GM23338 (cell line): ENCODE results near the gene SNX4. TPM values are rescaled to one million over a fixed set of nuclear protein-coding genes. Genes with fewer than 3 reads are reported as not detected.

Experiments
- ATAC-seq: fragments of 200-7000 bp; cut with Tn5 transposase; 3 replicates; pipeline ENCODE4 v1.9.1; 2020
- DNase-seq: peaks from one replicate; pipeline ENCODE4 v3.0.0-alpha.2; 2015; ENCODE audit warnings: low spot score
- H2AFZ ChIP-seq: fragments of 200-600 bp; sonication (generic); 2 replicates; pipeline ENCODE4 v1.8.0; 2016; ENCODE audit warnings: antibody characterized with exemption, mild to moderate bottlenecking, moderate library complexity
- H3F3A ChIP-seq: fragments of 200-600 bp; sonication (generic); replicated peaks from 2 replicates; pipeline ENCODE4 v1.8.0; 2017; ENCODE audit warnings: antibody characterized with exemption, mixed run types, low read depth
- H3K27ac ChIP-seq: fragments of 200-600 bp; sonication (generic); 2 replicates; pipeline ENCODE4 v1.6.1; 2016; ENCODE audit warnings: low read depth
- H3K27me3 ChIP-seq: fragments of 200-600 bp; sonication (generic); 2 replicates; pipeline ENCODE4 v1.8.0; 2016; ENCODE audit warnings: mild to moderate bottlenecking, mixed run types, moderate library complexity; ENCODE audit not compliant: insufficient read depth
- H3K36me3 ChIP-seq: fragments of 200-600 bp; sonication (generic); 2 replicates; pipeline ENCODE4 v1.8.0; 2016; ENCODE audit warnings: mild to moderate bottlenecking; ENCODE audit not compliant: insufficient read depth
- H3K4me1 ChIP-seq: fragments of 200-600 bp; sonication (generic); 2 replicates; pipeline ENCODE4 v1.8.0; 2016; ENCODE audit warnings: mild to moderate bottlenecking, moderate library complexity; ENCODE audit not compliant: insufficient read depth
- H3K4me2 ChIP-seq: fragments of 200-600 bp; sonication (generic); 2 replicates; pipeline ENCODE4 v1.7.1; 2017; ENCODE audit warnings: mixed run types
- H3K4me3 ChIP-seq: fragments of 200-600 bp; sonication (generic); 2 replicates; pipeline ENCODE4 v1.6.1; 2016; ENCODE audit warnings: mixed run types
- H3K79me2 ChIP-seq: fragments of 200-600 bp; sonication (generic); replicated peaks from 2 replicates; pipeline ENCODE4 v1.8.0; 2017; ENCODE audit warnings: mild to moderate bottlenecking; ENCODE audit not compliant: insufficient read depth
- H3K9me2 ChIP-seq: fragments of 200-600 bp; sonication (generic); 2 replicates; pipeline ENCODE4 v1.8.0; 2017; ENCODE audit not compliant: insufficient read depth
- H4K20me1 ChIP-seq: fragments of 200-600 bp; sonication (generic); replicated peaks from 2 replicates; pipeline ENCODE4 v1.8.0; 2017; ENCODE audit warnings: mild to moderate bottlenecking; ENCODE audit not compliant: insufficient read depth
- H3K27ac Mint-ChIP-seq: 2 replicates; pipeline ENCODE4 v1.8.0; 2020; ENCODE audit warnings: inconsistent platforms, mild to moderate bottlenecking, moderate library complexity, mixed read lengths
- H3K27me3 Mint-ChIP-seq: 3 replicates; pipeline ENCODE4 v1.8.0; 2022; ENCODE audit warnings: low read depth, mild to moderate bottlenecking, moderate library complexity, mixed read lengths, inconsistent platforms; ENCODE audit not compliant: insufficient read depth, poor library complexity
- H3K36me3 Mint-ChIP-seq: 3 replicates; pipeline ENCODE4 v1.8.0; 2021; ENCODE audit warnings: low read depth, mild to moderate bottlenecking, inconsistent platforms, moderate library complexity, mixed read lengths
- H3K4me1 Mint-ChIP-seq: 3 replicates; pipeline ENCODE4 v1.8.0; 2020; ENCODE audit warnings: mild to moderate bottlenecking, inconsistent platforms, mixed read lengths
- H3K4me3 Mint-ChIP-seq: 3 replicates; pipeline ENCODE4 v1.8.0; 2021; ENCODE audit warnings: moderate library complexity, mild to moderate bottlenecking, inconsistent platforms, mixed read lengths
- H3K9me3 Mint-ChIP-seq: 3 replicates; pipeline ENCODE4 v1.8.0; 2020; ENCODE audit warnings: moderate library complexity, mild to moderate bottlenecking, inconsistent platforms, mixed read lengths
- ETS1 ChIP-seq: IDR thresholded peaks from 2 replicates; pipeline ENCODE4 v1.6.1; 2016; ENCODE audit warnings: antibody characterized with exemption
- POLR2AphosphoS5 ChIP-seq: IDR thresholded peaks from 2 replicates; pipeline ENCODE4 v1.6.1; 2016; ENCODE audit warnings: antibody characterized with exemption, low read depth
- ZNF331 ChIP-seq: fragments of 250-450 bp; sonication (Bioruptor Pico); IDR thresholded peaks from 2 replicates; pipeline ENCODE4 v1.5.0; 2020; ENCODE audit warnings: low read depth, mild to moderate bottlenecking, moderate library complexity
- ZNF462 ChIP-seq: fragments of 250-450 bp; sonication (Bioruptor Pico); IDR thresholded peaks from 2 replicates; pipeline ENCODE4 v1.5.0; 2020; ENCODE audit warnings: mild to moderate bottlenecking, moderate library complexity
- polyA plus RNA-seq: library from polyadenylated mRNA; unstranded; fragments of >200 nt; fragmentation: Nextera tagmentation; extraction: Ambion mirVana; gene quantifications from 2 replicates; pipeline ENCODE4 v1.2.1, GENCODE V29; 2016
- total RNA-seq: library from RNA; depleted of rRNA; stranded (reverse); fragments of >200 nt; shearing (Covaris generic); gene quantifications from 2 replicates; pipeline ENCODE4 v1.2.3, GENCODE V29; 2014

The SNX4 gene
- total and polyA plus RNA-seq, 2 experiments from 2014 or later: 13.0 to 27.8 TPM

- no peak for TF ChIP-seq ZNF462 (CRISPR knock-in tag)
- no peak for TF ChIP-seq POLR2AphosphoS5
Measured at GRCh38 chr3:125462722-125463299, 57.2 kb downstream of the SNX4 start (continued).

- Mint-ChIP-seq H3K4me1 (no peaks in the 10 kb centered on the region), H3K4me3 (no peak overlapping the region), H3K27me3 (no peaks in the 10 kb centered on the region), H3K9me3 (no peaks in the 10 kb centered on the region), H3K27ac (no peak overlapping the region), H3K36me3 (peaks cover 24% of the 10 kb centered on the region; the same call in 2 of the 3 replicates)
- Histone ChIP-seq H3K9me2 (no peaks in the 10 kb centered on the region), H3K36me3 (peaks cover 3% of the 10 kb centered on the region; the same call in 1 of the 2 replicates), H4K20me1 (no peaks in the 10 kb centered on the region), H3K27ac (no peak overlapping the region), H3K27me3 (no peaks in the 10 kb centered on the region), H2AFZ (no peak overlapping the region), H3K79me2 (no peaks in the 10 kb centered on the region), H3K4me1 (no peaks in the 10 kb centered on the region), H3K4me2 (no peak overlapping the region), H3F3A (no peaks in the 10 kb centered on the region), H3K4me3 (no peak overlapping the region)
- ATAC-seq: no peak
- DNase-seq: no peak
- TF ChIP-seq ETS1 (no peak), ZNF462 (CRISPR knock-in tag) (no peak), POLR2AphosphoS5 (no peak), ZNF331 (CRISPR knock-in tag) (no peak)
Measured at GRCh38 chr3:125461896-125462295, 58.1 kb downstream of the SNX4 start.
